Naive thymus-derived CD8-positive, alpha-beta T cell (primary cell): ENCODE data around the gene SLC43A1. TPM values are rescaled to one million over a fixed set of nuclear protein-coding genes. Genes with fewer than 3 reads are reported as not detected.

ENCODE experiments used
- ATAC-seq, 2 donors: fragments of 150-1000 bp; cut with Tn5 transposase in 1 of 2; sonication (Bioruptor Pico), chemical (Tn5 transposase) in 1 of 2; 1 replicate in 1 of 2; 2 replicates in 1 of 2; pipeline ENCODE4 v1.10.0; 2021; ENCODE audit warnings: mild to moderate bottlenecking in 2 of 2, moderate library complexity in 2 of 2
- POLR2A ChIA-PET: fragments of 350-600 bp; sonication (Branson Sonifier 250); formaldehyde crosslinking; loops from one replicate; lab custom pipeline; 2021; ENCODE audit warnings: antibody characterized with exemption; lab: Charles Lee
- DNase-seq, 10 donors: peaks; one replicate each; pipeline versions ENCODE4 v3.0.0 to v3.0.0-alpha.2; 2020 to 2022
- H3K27ac Mint-ChIP-seq, 10 donors: one replicate each; pipeline ENCODE4 v1.8.0; 2020 to 2022; ENCODE audit warnings: mild to moderate bottlenecking in 10 of 10, mixed read lengths in 10 of 10, moderate library complexity in 4 of 10, inconsistent platforms in 1 of 10
- H3K27me3 Mint-ChIP-seq, 5 donors: one replicate each; pipeline ENCODE4 v1.8.0; 2021 to 2022; ENCODE audit warnings: mixed read lengths in 5 of 5
- H3K36me3 Mint-ChIP-seq, 3 donors: one replicate each; pipeline ENCODE4 v1.8.0; 2020 to 2022; ENCODE audit warnings: mixed read lengths in 3 of 3, mild to moderate bottlenecking in 2 of 3, inconsistent platforms in 1 of 3
- H3K4me1 Mint-ChIP-seq, 4 donors: one replicate each; pipeline ENCODE4 v1.8.0; 2021 to 2022; ENCODE audit warnings: mixed read lengths in 4 of 4
- H3K4me3 Mint-ChIP-seq, 10 donors: one replicate each; pipeline ENCODE4 v1.8.0; 2020 to 2022; ENCODE audit warnings: mild to moderate bottlenecking in 10 of 10, mixed read lengths in 10 of 10, moderate library complexity in 6 of 10, inconsistent platforms in 1 of 10
- H3K9me3 Mint-ChIP-seq, 9 donors: one replicate each; pipeline ENCODE4 v1.8.0; 2020 to 2022; ENCODE audit warnings: mixed read lengths in 9 of 9, mild to moderate bottlenecking in 3 of 9, inconsistent platforms in 1 of 9, moderate library complexity in 1 of 9
- polyA plus RNA-seq, 3 donors: library from polyadenylated mRNA; unstranded; fragments of 300-500 nt; fragmentation: Illumina TruSeq; gene quantifications; one replicate each; pipeline ENCODE4 v1.2.3, GENCODE V29; 2021
- total RNA-seq, 8 experiments: library from RNA in 2 of 8; stranded (reverse) in 2 of 8; gene quantifications; one replicate each; pipeline ENCODE4 v1.2.3 and lab custom pipeline; 2021 to 2026

The SLC43A1 gene
- total and polyA plus RNA-seq, 5 experiments from 2014 or later, result 15.3 to 27.8 (median 23.2) TPM

- peak overlapping the region in 2 of 10 donors; percentile 37 to 71 for H3K27ac Mint-ChIP-seq
- H3K36me3 Mint-ChIP-seq, result no peaks in the 10 kb centered on the region
- H3K4me3 Mint-ChIP-seq, result peak overlapping the region; percentile 53 to 86 (median 77)
- H3K9me3 Mint-ChIP-seq, result no peaks in the 10 kb centered on the region
- DNase-seq (no peak), ATAC-seq (no peak)
- H3K27me3 Mint-ChIP-seq, result peaks cover 0 to 1% (median 0%) of the 10 kb centered on the region in 5 donors
- H3K4me1 Mint-ChIP-seq, result peaks cover 19 to 47% (median 38%) of the 10 kb centered on the region in 4 donors
- POLR2A ChIA-PET, result interaction anchor here (0.7 to 2.8 kb wide), 4 partner anchors 18 to 266 kb away, joined by 3 to 8 read pairs (median 5); partner anchors contain the start of genes SELENOH and TIMM10
Measured at GRCh38 chr11:57475191-57475590, 40.3 kb downstream of the SLC43A1 start.

- Mint-ChIP-seq H3K4me1 (peaks cover 17 to 45% (median 36%) of the 10 kb centered on the region in 4 donors), H3K4me3 (peak overlapping the region in 9 of 10 donors; percentile 39 to 86 (median 73)), H3K9me3 (no peaks in the 10 kb centered on the region), H3K27me3 (peaks cover 0 to 1% (median 0%) of the 10 kb centered on the region in 5 donors), H3K27ac (peak overlapping the region in 5 of 10 donors; percentile 34 to 72 (median 65)), H3K36me3 (no peaks in the 10 kb centered on the region)
- POLR2A ChIA-PET, result interaction anchor here (0.7 to 2.8 kb wide), 4 partner anchors 17 to 266 kb away, joined by 3 to 8 read pairs (median 5); partner anchors contain the start of genes SELENOH and TIMM10
- DNase-seq (no peak), ATAC-seq (peak in 1 of 2 donors; percentile 15)
Measured at GRCh38 chr11:57474803-57475115, 40.7 kb downstream of the SLC43A1 start.

- ATAC-seq (peak; percentile 59 to 81), DNase-seq (peak in 8 of 10 donors; percentile 26 to 82 (median 46))
- Mint-ChIP-seq H3K27ac (peak overlapping the region; percentile 61 to 86 (median 79)), H3K4me1 (peaks cover 16 to 45% (median 36%) of the 10 kb centered on the region in 4 donors), H3K9me3 (no peaks in the 10 kb centered on the region), H3K4me3 (peak overlapping the region; percentile 58 to 86 (median 78)), H3K27me3 (peaks cover 0 to 1% (median 0%) of the 10 kb centered on the region in 5 donors), H3K36me3 (no peaks in the 10 kb centered on the region)
- POLR2A ChIA-PET, result interaction anchor here (0.7 to 2.8 kb wide), 4 partner anchors 13 to 267 kb away, joined by 4 to 16 read pairs (median 7); partner anchors contain the start of genes RTN4RL2, SELENOH and TIMM10
Measured at GRCh38 chr11:57474017-57474802, 41.3 kb downstream of the SLC43A1 start.

GRCh38 chr11:57473285-57473841 lies 42.1 kb downstream of the SLC43A1 start:
- H3K27me3 Mint-ChIP-seq, result peaks cover 0 to 1% (median 0%) of the 10 kb centered on the region in 5 donors
- peak overlapping the region in 6 of 10 donors; percentile 26 to 86 (median 60) for H3K4me3 Mint-ChIP-seq
- no peak for ATAC-seq
- H3K9me3 Mint-ChIP-seq, result no peaks in the 10 kb centered on the region
- POLR2A ChIA-PET, result interaction anchor here (0.6 to 2.8 kb wide), 4 partner anchors 13 to 113 kb away, joined by 3 to 16 read pairs (median 6); partner anchors contain the start of genes RTN4RL2, SLC43A1 and TIMM10
- H3K36me3 Mint-ChIP-seq, result no peaks in the 10 kb centered on the region
- H3K27ac Mint-ChIP-seq, result peak overlapping the region in 4 of 10 donors; percentile 39 to 74 (median 61)
- DNase-seq, result peak in 1 of 10 donors; percentile 58
- H3K4me1 Mint-ChIP-seq, result peaks cover 14 to 45% (median 36%) of the 10 kb centered on the region in 4 donors

- POLR2A ChIA-PET, result no interaction called here
- DNase-seq (peak in 1 of 10 donors; percentile 58), ATAC-seq (no peak)
- Mint-ChIP-seq H3K27me3 (no peaks in the 10 kb centered on the region), H3K36me3 (peaks cover 0 to 3% (median 0%) of the 10 kb centered on the region in 3 donors), H3K4me3 (no peak overlapping the region), H3K27ac (peak overlapping the region in 2 of 10 donors; percentile 48 to 64), H3K9me3 (no peaks in the 10 kb centered on the region), H3K4me1 (peaks cover 16 to 35% (median 32%) of the 10 kb centered on the region in 4 donors)
Measured at GRCh38 chr11:57471496-57471895, 44.0 kb downstream of the SLC43A1 start.

- no peak overlapping the region for H3K27ac Mint-ChIP-seq
- H3K4me3 Mint-ChIP-seq, result no peak overlapping the region
- H3K36me3 Mint-ChIP-seq, result peaks cover 0 to 3% (median 0%) of the 10 kb centered on the region in 3 donors
- ATAC-seq, result no peak
- no peaks in the 10 kb centered on the region for H3K27me3 Mint-ChIP-seq
- peaks cover 10 to 14% (median 13%) of the 10 kb centered on the region in 4 donors for H3K4me1 Mint-ChIP-seq
- POLR2A ChIA-PET, result no interaction called here
- DNase-seq, result no peak
- H3K9me3 Mint-ChIP-seq, result no peaks in the 10 kb centered on the region
Measured at GRCh38 chr11:57469268-57469667, 46.2 kb downstream of the SLC43A1 start.

- Mint-ChIP-seq H3K27ac (peak overlapping the region in 2 of 10 donors; percentile 20 to 54), H3K4me1 (peaks cover 3 to 7% (median 4%) of the 10 kb centered on the region in 4 donors), H3K27me3 (no peaks in the 10 kb centered on the region), H3K4me3 (no peak overlapping the region), H3K36me3 (peaks cover 0 to 3% (median 0%) of the 10 kb centered on the region in 3 donors), H3K9me3 (no peaks in the 10 kb centered on the region)
- DNase-seq, result no peak
- POLR2A ChIA-PET, result no interaction called here
- no peak for ATAC-seq
Measured at GRCh38 chr11:57468276-57468675, 47.2 kb downstream of the SLC43A1 start.

GRCh38 chr11:57467508-57468157 lies 47.9 kb downstream of the SLC43A1 start:
- H3K9me3 Mint-ChIP-seq, result no peaks in the 10 kb centered on the region
- H3K4me3 Mint-ChIP-seq, result no peak overlapping the region
- POLR2A ChIA-PET, result no interaction called here
- H3K27me3 Mint-ChIP-seq, result peaks cover 0 to 1% (median 0%) of the 10 kb centered on the region in 5 donors
- DNase-seq (no peak), ATAC-seq (no peak)
- peak overlapping the region in 1 of 10 donors; percentile 69 for H3K27ac Mint-ChIP-seq
- peaks cover 0 to 3% (median 0%) of the 10 kb centered on the region in 3 donors for H3K36me3 Mint-ChIP-seq
- peaks cover under 1 to 5% (median 4%) of the 10 kb centered on the region in 4 donors for H3K4me1 Mint-ChIP-seq

- Mint-ChIP-seq H3K9me3 (no peaks in the 10 kb centered on the region), H3K4me1 (peaks cover 2 to 7% (median 5%) of the 10 kb centered on the region in 4 donors), H3K36me3 (peaks cover 0 to 3% (median 0%) of the 10 kb centered on the region in 3 donors), H3K27me3 (peaks cover 0 to 2% (median 0%) of the 10 kb centered on the region in 5 donors), H3K27ac (no peak overlapping the region), H3K4me3 (no peak overlapping the region)
- POLR2A ChIA-PET, result interaction anchor here (0.6 kb wide), 1 partner anchor 39 kb away, joined by 3 read pairs; no protein-coding TSS in a partner anchor
- DNase-seq, result no peak
- ATAC-seq, result no peak
Measured at GRCh38 chr11:57466680-57467079, 48.8 kb downstream of the SLC43A1 start.

GRCh38 chr11:57464539-57465181 lies 50.8 kb downstream of the SLC43A1 start:
- POLR2A ChIA-PET, result interaction anchor here (0.6 kb wide), 1 partner anchor 81 kb away, joined by 8 read pairs; no protein-coding TSS in a partner anchor
- Mint-ChIP-seq H3K36me3 (peaks cover 0 to 3% (median 0%) of the 10 kb centered on the region in 3 donors), H3K27me3 (peaks cover 4 to 6% (median 5%) of the 10 kb centered on the region in 5 donors), H3K27ac (no peak overlapping the region), H3K4me3 (no peak overlapping the region), H3K4me1 (peaks cover 11 to 13% (median 12%) of the 10 kb centered on the region in 4 donors), H3K9me3 (no peaks in the 10 kb centered on the region)
- DNase-seq, result no peak
- ATAC-seq, result no peak

- Mint-ChIP-seq H3K36me3 (peaks cover 0 to 3% (median 0%) of the 10 kb centered on the region in 3 donors), H3K4me3 (no peak overlapping the region), H3K4me1 (peaks cover 15 to 19% (median 19%) of the 10 kb centered on the region in 4 donors), H3K9me3 (no peaks in the 10 kb centered on the region), H3K27ac (peak overlapping the region in 2 of 10 donors; percentile 28 to 53), H3K27me3 (peaks cover 9 to 14% (median 9%) of the 10 kb centered on the region in 5 donors)
- POLR2A ChIA-PET, result interaction anchor here (0.6 kb wide), 3 partner anchors 60 to 255 kb away, joined by 3 to 8 read pairs (median 4); no protein-coding TSS in a partner anchor
- ATAC-seq (no peak), DNase-seq (no peak)
Measured at GRCh38 chr11:57463671-57464538, 51.6 kb downstream of the SLC43A1 start.
